Measurements from ENCODE around the gene ST3GAL2. TPM values are rescaled to one million over a fixed set of nuclear protein-coding genes. Genes with fewer than 3 reads are reported as not detected.

ST3GAL2 gene, protein sequence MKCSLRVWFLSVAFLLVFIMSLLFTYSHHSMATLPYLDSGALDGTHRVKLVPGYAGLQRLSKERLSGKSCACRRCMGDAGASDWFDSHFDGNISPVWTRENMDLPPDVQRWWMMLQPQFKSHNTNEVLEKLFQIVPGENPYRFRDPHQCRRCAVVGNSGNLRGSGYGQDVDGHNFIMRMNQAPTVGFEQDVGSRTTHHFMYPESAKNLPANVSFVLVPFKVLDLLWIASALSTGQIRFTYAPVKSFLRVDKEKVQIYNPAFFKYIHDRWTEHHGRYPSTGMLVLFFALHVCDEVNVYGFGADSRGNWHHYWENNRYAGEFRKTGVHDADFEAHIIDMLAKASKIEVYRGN
- total RNA-seq, result 71.3 and 77.1 TPM in 2 replicates
- total RNA-seq (2013), result 29.3 TPM
- 15.8 and 18.2 TPM in 2 replicates for polyA plus RNA-seq
- polyA minus RNA-seq, result 52.9 and 63.6 TPM in 2 replicates

DNA sequence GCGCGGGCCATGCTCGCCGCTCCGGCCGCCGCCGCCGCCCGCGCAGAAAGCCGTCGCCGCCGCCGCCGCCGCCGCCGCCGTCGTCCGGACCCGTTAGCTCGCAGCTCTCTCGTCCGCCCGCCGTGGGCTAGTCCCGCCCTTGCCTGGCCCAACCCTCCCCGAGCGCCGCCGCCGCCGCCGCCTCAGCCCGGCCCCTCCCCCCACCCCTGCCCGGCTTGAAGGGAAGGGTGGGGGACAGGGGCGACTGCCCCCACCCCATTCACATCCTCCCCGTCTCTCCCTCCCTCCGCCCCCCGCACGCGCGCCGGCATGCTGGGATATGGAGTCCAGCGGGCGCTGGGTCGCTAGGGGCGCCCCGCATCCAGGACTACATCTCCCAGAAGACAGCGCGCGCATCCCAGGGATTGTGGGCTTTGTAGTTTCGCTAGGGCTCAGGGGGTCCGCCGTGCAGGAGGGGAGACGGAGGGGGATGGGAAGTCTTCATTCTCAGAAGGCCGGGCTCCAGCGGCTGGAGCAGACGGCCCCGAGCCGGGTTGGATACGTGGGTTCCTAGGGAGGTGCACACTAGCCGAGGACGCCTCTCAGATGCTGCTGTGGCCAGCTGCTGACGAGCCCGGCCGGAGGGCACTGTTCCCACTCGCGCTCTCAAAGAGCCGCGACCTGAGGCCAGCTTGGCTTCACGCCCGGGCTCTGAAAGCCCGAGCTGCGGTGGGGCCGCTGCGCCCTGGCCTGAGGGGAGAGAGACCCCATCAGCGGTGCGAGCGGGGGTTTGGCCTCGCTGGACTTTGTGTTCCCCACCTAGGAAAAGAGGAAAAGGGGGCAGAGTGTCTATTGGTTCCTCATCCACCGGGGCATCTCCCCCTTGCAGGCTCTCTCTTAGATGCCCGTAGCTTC lies at the start of gene ST3GAL2:
TSS of gene ST3GAL2 (minus strand) at position 132 of the 894 bp plus-strand sequence. CDS start 40,570 bp downstream, outside the sequence.
- no peaks in the 10 kb centered on the region for H3K27me3 Mint-ChIP-seq
- Histone ChIP-seq H3K27ac (ENCODE audit: low read length in 2 of 2) (peak within 1 kb of the TSS; percentile 47 to 51), H3K9me3 (ENCODE audit: control extremely low read depth in 1 of 3, control insufficient read depth in 2 of 3, insufficient read depth in 1 of 3, low read length in 2 of 3) (no peaks in the 10 kb centered on the region), H3K79me2 (ENCODE audit: control insufficient read depth, insufficient read depth, low read length) (peaks cover 36% of the 10 kb centered on the region), H3K4me3 (ENCODE audit: control extremely low read depth in 1 of 5, extremely low read depth in 1 of 5, insufficient read depth in 1 of 5, low read depth in 2 of 5, low read length in 4 of 5) (peak within 1 kb of the TSS; percentile 67 to 82 (median 73)), H3K4me1 (ENCODE audit: control insufficient read depth in 2 of 2, insufficient read depth in 2 of 2, low read length in 2 of 2) (peaks cover 34 to 40% of the 10 kb centered on the region in 2 donors), H2AFZ (ENCODE audit: insufficient read depth, low read depth, low read length, poor library complexity, severe bottlenecking) (peak within 1 kb of the TSS; percentile 91), H3K4me2 (replicated peaks; ENCODE audit: low read depth, low read length, poor library complexity, severe bottlenecking) (peak within 1 kb of the TSS; percentile 100), H3K27me3 (replicated peaks in 1 of 4; ENCODE audit: control extremely low read depth in 1 of 4, control insufficient read depth in 3 of 4, insufficient read depth in 4 of 4, low read length in 3 of 4) (no peaks in the 10 kb centered on the region), H3K9ac (ENCODE audit: low read length) (peak within 1 kb of the TSS; percentile 77), H3K36me3 (replicated peaks in 1 of 2; ENCODE audit: control extremely low read depth in 1 of 2, control insufficient read depth in 1 of 2, extremely low read depth in 1 of 2, insufficient read depth in 2 of 2, low read length in 1 of 2) (no peaks in the 10 kb centered on the region), H4K20me1 (ENCODE audit: control insufficient read depth, insufficient read depth, low read length, poor library complexity, severe bottlenecking) (peaks cover 19% of the 10 kb centered on the region)
- peaks cover 39% of the 10 kb centered on the region for H3K4me1 Mint-ChIP-seq
- H3K4me3 Mint-ChIP-seq, result peak within 1 kb of the TSS; percentile 91
- CTCF ChIA-PET, result interaction anchor here (1.0 to 3.6 kb wide), 5 partner anchors 30 to 69 kb away, joined by 3 to 13 read pairs (median 3); no protein-coding TSS in a partner anchor
- no peaks in the 10 kb centered on the region for H3K9me3 Mint-ChIP-seq (ENCODE audit: insufficient read depth)
- intact Hi-C loops (cut with micrococcal nuclease), result loop anchor here (1.0 to 2.0 kb wide), 6 partner anchors 9 to 84 kb away; partner anchors contain the start of genes COG4, FCSK and SF3B3
- ATAC-seq (ENCODE audit: low read depth) (peak; percentile 97), DNase-seq (peak; percentile 93)
- H3K27ac Mint-ChIP-seq, result peak within 1 kb of the TSS; percentile 90
- under 1% methylated on average over 62 of the region's 86 CpGs for WGBS (ENCODE audit: insufficient coverage)
- POLR2A ChIA-PET, result interaction anchor here (0.6 to 3.3 kb wide), 8 partner anchors 9 to 150 kb away, joined by 3 to 23 read pairs (median 6); partner anchors contain the start of genes AARS1 and FCSK
- TF ChIP-seq, protein P1, sequence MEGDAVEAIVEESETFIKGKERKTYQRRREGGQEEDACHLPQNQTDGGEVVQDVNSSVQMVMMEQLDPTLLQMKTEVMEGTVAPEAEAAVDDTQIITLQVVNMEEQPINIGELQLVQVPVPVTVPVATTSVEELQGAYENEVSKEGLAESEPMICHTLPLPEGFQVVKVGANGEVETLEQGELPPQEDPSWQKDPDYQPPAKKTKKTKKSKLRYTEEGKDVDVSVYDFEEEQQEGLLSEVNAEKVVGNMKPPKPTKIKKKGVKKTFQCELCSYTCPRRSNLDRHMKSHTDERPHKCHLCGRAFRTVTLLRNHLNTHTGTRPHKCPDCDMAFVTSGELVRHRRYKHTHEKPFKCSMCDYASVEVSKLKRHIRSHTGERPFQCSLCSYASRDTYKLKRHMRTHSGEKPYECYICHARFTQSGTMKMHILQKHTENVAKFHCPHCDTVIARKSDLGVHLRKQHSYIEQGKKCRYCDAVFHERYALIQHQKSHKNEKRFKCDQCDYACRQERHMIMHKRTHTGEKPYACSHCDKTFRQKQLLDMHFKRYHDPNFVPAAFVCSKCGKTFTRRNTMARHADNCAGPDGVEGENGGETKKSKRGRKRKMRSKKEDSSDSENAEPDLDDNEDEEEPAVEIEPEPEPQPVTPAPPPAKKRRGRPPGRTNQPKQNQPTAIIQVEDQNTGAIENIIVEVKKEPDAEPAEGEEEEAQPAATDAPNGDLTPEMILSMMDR (IDR thresholded peaks at IDR 0.05), result no peak
- TF ChIP-seq EZH2 (IDR thresholded peaks at IDR 0.05; ENCODE audit: borderline replicate concordance, insufficient read depth, low read depth, low read length, poor library complexity, severe bottlenecking), result no peak

Data from B cell (primary cell).